Activated CD4-positive, alpha-beta memory T cell treated with anti-CD3 and anti-CD28 coated beads, Interleukin-2, amount 10 ng/mL, durations not matched to agents 7 days and 5 days (primary cell): ENCODE results near the gene TYMS. TPM values are rescaled to one million over a fixed set of nuclear protein-coding genes. Genes with fewer than 3 reads are reported as not detected.
A peak's percentile ranks its signal among the peaks of the same experiment; 100 is the strongest.

ENCODE experiments used
- CTCF ChIA-PET: fragments of 350-600 bp; sonication (Branson Sonifier 250); formaldehyde crosslinking; loops from one replicate; lab custom pipeline; 2021; ENCODE audit warnings: antibody characterized with exemption, inconsistent platforms; lab: Charles Lee
- POLR2A ChIA-PET: fragments of 350-600 bp; sonication (Branson Sonifier 250); formaldehyde crosslinking; loops from one replicate; lab custom pipeline; 2021; ENCODE audit warnings: antibody characterized with exemption; lab: Charles Lee
- DNase-seq: peaks from one replicate; pipeline ENCODE4 v3.0.0-alpha.2; 2020
- H3K27ac Mint-ChIP-seq: one replicate; pipeline ENCODE4 v1.8.0; 2021; ENCODE audit warnings: mild to moderate bottlenecking, mixed read lengths
- H3K27me3 Mint-ChIP-seq: one replicate; pipeline ENCODE4 v1.8.0; 2021; ENCODE audit warnings: mixed read lengths
- H3K36me3 Mint-ChIP-seq: one replicate; pipeline ENCODE4 v1.8.0; 2021; ENCODE audit warnings: low read depth, mixed read lengths
- H3K4me1 Mint-ChIP-seq: one replicate; pipeline ENCODE4 v1.8.0; 2021; ENCODE audit warnings: mixed read lengths
- H3K4me3 Mint-ChIP-seq: one replicate; pipeline ENCODE4 v1.8.0; 2021; ENCODE audit warnings: mild to moderate bottlenecking, mixed read lengths
- H3K9me3 Mint-ChIP-seq: one replicate; pipeline ENCODE4 v1.8.0; 2021; ENCODE audit warnings: mixed read lengths
- total RNA-seq, 2 experiments: library from RNA; stranded (reverse); gene quantifications; one replicate each; pipeline ENCODE4 v1.2.3, GENCODE V29; 2021

Gene TYMS
- total RNA-seq, 2 experiments from 2014 or later = 279 to 288 TPM

- H3K27me3 Mint-ChIP-seq = peaks cover 37% of the 10 kb centered on the region
- CTCF ChIA-PET = interaction anchor here (0.6 to 6.8 kb wide), 24 partner anchors 8 to 216 kb away, joined by 3 to 83 read pairs (median 7); partner anchors contain the start of genes ENOSF1 and TYMS
- no peaks in the 10 kb centered on the region for H3K36me3 Mint-ChIP-seq
- no peaks in the 10 kb centered on the region for H3K9me3 Mint-ChIP-seq
- POLR2A ChIA-PET = interaction anchor here (0.8 to 1.2 kb wide), 4 partner anchors 34 to 215 kb away, joined by 3 to 4 read pairs (median 3); no protein-coding TSS in a partner anchor
- no peak overlapping the region for H3K4me3 Mint-ChIP-seq
- H3K27ac Mint-ChIP-seq = no peak overlapping the region
- DNase-seq = peak; percentile 69
- H3K4me1 Mint-ChIP-seq = no peaks in the 10 kb centered on the region
These were observed 33.5 kb upstream of the TYMS start for GRCh38 chr18:623761-624620.

GRCh38 chr18:627231-627630, 30.2 kb upstream of the TYMS start:
- CTCF ChIA-PET = interaction anchor here (2.7 to 6.8 kb wide), 3 partner anchors 16 to 213 kb away, joined by 6 to 83 read pairs (median 78); no protein-coding TSS in a partner anchor
- POLR2A ChIA-PET = interaction anchor here (1.1 kb wide), 1 partner anchor 30 kb away, joined by 3 read pairs; the partner anchor contains the start of gene TYMS
- DNase-seq = no peak
- H3K36me3 Mint-ChIP-seq = no peaks in the 10 kb centered on the region
- H3K4me1 Mint-ChIP-seq = no peaks in the 10 kb centered on the region
- H3K4me3 Mint-ChIP-seq = no peak overlapping the region
- no peaks in the 10 kb centered on the region for H3K9me3 Mint-ChIP-seq
- H3K27ac Mint-ChIP-seq = no peak overlapping the region
- H3K27me3 Mint-ChIP-seq = peaks cover 32% of the 10 kb centered on the region

- Mint-ChIP-seq H3K27me3 (peaks cover 35% of the 10 kb centered on the region), H3K27ac (no peak overlapping the region), H3K4me3 (no peak overlapping the region), H3K36me3 (no peaks in the 10 kb centered on the region), H3K9me3 (no peaks in the 10 kb centered on the region), H3K4me1 (no peaks in the 10 kb centered on the region)
- DNase-seq = no peak
- ChIA-PET CTCF (interaction anchor here (1.3 to 2.7 kb wide), 2 partner anchors 10 to 14 kb away, joined by 3 to 6 read pairs; no protein-coding TSS in a partner anchor), POLR2A (no interaction called here)
These were observed 27.9 kb upstream of the TYMS start for GRCh38 chr18:629269-630150.

GRCh38 chr18:631560-631959, 25.9 kb upstream of the TYMS start:
- Mint-ChIP-seq H3K9me3 (no peaks in the 10 kb centered on the region), H3K4me3 (no peak overlapping the region), H3K4me1 (no peaks in the 10 kb centered on the region), H3K36me3 (no peaks in the 10 kb centered on the region), H3K27me3 (peaks cover 28% of the 10 kb centered on the region), H3K27ac (no peak overlapping the region)
- ChIA-PET CTCF (interaction anchor here (0.8 to 2.4 kb wide), 4 partner anchors 8 to 200 kb away, joined by 3 to 10 read pairs (median 5); no protein-coding TSS in a partner anchor), POLR2A (interaction anchor here (1.1 to 1.4 kb wide), 2 partner anchors 23 to 26 kb away, joined by 3 read pairs; partner anchors contain the start of gene TYMS)
- DNase-seq = no peak

GRCh38 chr18:634551-635045, 22.9 kb upstream of the TYMS start:
- POLR2A ChIA-PET = no interaction called here
- H3K27ac Mint-ChIP-seq = no peak overlapping the region
- no peaks in the 10 kb centered on the region for H3K4me1 Mint-ChIP-seq
- H3K4me3 Mint-ChIP-seq = no peak overlapping the region
- DNase-seq = no peak
- CTCF ChIA-PET = no interaction called here
- H3K27me3 Mint-ChIP-seq = peaks cover 21% of the 10 kb centered on the region
- no peaks in the 10 kb centered on the region for H3K36me3 Mint-ChIP-seq
- no peaks in the 10 kb centered on the region for H3K9me3 Mint-ChIP-seq

GRCh38 chr18:635171-635570, 22.3 kb upstream of the TYMS start:
- Mint-ChIP-seq H3K36me3 (no peaks in the 10 kb centered on the region), H3K4me3 (no peak overlapping the region), H3K4me1 (no peaks in the 10 kb centered on the region), H3K27me3 (peaks cover 19% of the 10 kb centered on the region), H3K27ac (no peak overlapping the region), H3K9me3 (no peaks in the 10 kb centered on the region)
- DNase-seq = no peak
- ChIA-PET CTCF (no interaction called here), POLR2A (no interaction called here)

GRCh38 chr18:641224-641623, 16.2 kb upstream of the TYMS start:
- no peak for DNase-seq
- POLR2A ChIA-PET = no interaction called here
- H3K4me3 Mint-ChIP-seq = no peak overlapping the region
- peaks cover 4% of the 10 kb centered on the region for H3K4me1 Mint-ChIP-seq
- CTCF ChIA-PET = interaction anchor here (1.0 to 1.2 kb wide), 2 partner anchors 72 to 198 kb away, joined by 3 to 5 read pairs; partner anchors contain the start of gene ENOSF1
- H3K36me3 Mint-ChIP-seq = no peaks in the 10 kb centered on the region
- no peaks in the 10 kb centered on the region for H3K9me3 Mint-ChIP-seq
- H3K27ac Mint-ChIP-seq = no peak overlapping the region
- peaks cover 25% of the 10 kb centered on the region for H3K27me3 Mint-ChIP-seq

- Mint-ChIP-seq H3K27me3 (peaks cover 23% of the 10 kb centered on the region), H3K4me1 (peaks cover 4% of the 10 kb centered on the region), H3K36me3 (no peaks in the 10 kb centered on the region), H3K27ac (no peak overlapping the region), H3K4me3 (no peak overlapping the region), H3K9me3 (no peaks in the 10 kb centered on the region)
- CTCF ChIA-PET = interaction anchor here (2.5 kb wide), 1 partner anchor 20 kb away, joined by 12 read pairs; no protein-coding TSS in a partner anchor
- no peak for DNase-seq
- POLR2A ChIA-PET = interaction anchor here (0.6 to 2.6 kb wide), 2 partner anchors 10 to 13 kb away, joined by 3 to 16 read pairs; partner anchors contain the start of gene TYMS
These were observed 13.0 kb upstream of the TYMS start for GRCh38 chr18:644395-645004.

- Mint-ChIP-seq H3K27me3 (peaks cover 18% of the 10 kb centered on the region), H3K36me3 (no peaks in the 10 kb centered on the region), H3K4me1 (peaks cover 14% of the 10 kb centered on the region), H3K27ac (no peak overlapping the region), H3K9me3 (no peaks in the 10 kb centered on the region), H3K4me3 (no peak overlapping the region)
- ChIA-PET POLR2A (interaction anchor here (2.5 kb wide), 1 partner anchor 10 kb away, joined by 8 read pairs; the partner anchor contains the start of gene TYMS), CTCF (no interaction called here)
- DNase-seq = no peak
These were observed 10.1 kb upstream of the TYMS start for GRCh38 chr18:647304-647703.

- no peak for DNase-seq
- ChIA-PET POLR2A (interaction anchor here (0.8 to 1.1 kb wide), 3 partner anchors 8 to 381 kb away, joined by 3 to 4 read pairs (median 4); partner anchors contain the start of genes THOC1 and TYMS), CTCF (interaction anchor here (0.7 to 1.3 kb wide), 3 partner anchors 24 to 181 kb away, joined by 4 to 7 read pairs (median 6); partner anchors contain the start of gene ENOSF1)
- Mint-ChIP-seq H3K27me3 (peaks cover 2% of the 10 kb centered on the region), H3K36me3 (peaks cover 3% of the 10 kb centered on the region), H3K27ac (no peak overlapping the region), H3K4me1 (peaks cover 16% of the 10 kb centered on the region), H3K9me3 (no peaks in the 10 kb centered on the region), H3K4me3 (no peak overlapping the region)
These were observed 8.1 kb upstream of the TYMS start for GRCh38 chr18:649341-649740.

GRCh38 chr18:650428-650858, 7.0 kb upstream of the TYMS start:
- peak overlapping the region; percentile 31 for H3K27ac Mint-ChIP-seq
- peaks cover 16% of the 10 kb centered on the region for H3K4me1 Mint-ChIP-seq
- H3K9me3 Mint-ChIP-seq = no peaks in the 10 kb centered on the region
- DNase-seq = peak; percentile 55
- H3K36me3 Mint-ChIP-seq = peaks cover 5% of the 10 kb centered on the region
- ChIA-PET CTCF (no interaction called here), POLR2A (interaction anchor here (1.0 to 1.1 kb wide), 2 partner anchors 7 to 382 kb away, joined by 3 to 4 read pairs; partner anchors contain the start of genes THOC1 and TYMS)
- H3K27me3 Mint-ChIP-seq = no peaks in the 10 kb centered on the region
- H3K4me3 Mint-ChIP-seq = peak overlapping the region; percentile 31

GRCh38 chr18:652131-652530, 5.3 kb upstream of the TYMS start:
- H3K4me1 Mint-ChIP-seq = peaks cover 26% of the 10 kb centered on the region
- no peak for DNase-seq
- no peaks in the 10 kb centered on the region for H3K27me3 Mint-ChIP-seq
- peaks cover 9% of the 10 kb centered on the region for H3K36me3 Mint-ChIP-seq
- POLR2A ChIA-PET = no interaction called here
- no peak overlapping the region for H3K4me3 Mint-ChIP-seq
- CTCF ChIA-PET = no interaction called here
- no peaks in the 10 kb centered on the region for H3K9me3 Mint-ChIP-seq
- no peak overlapping the region for H3K27ac Mint-ChIP-seq
